Subcutaneous abdominal adipose tissue (tissue), 5 donors: ENCODE data around the gene SLC18A3.

ENCODE experiments used
- H3K27ac ChIP-seq: one replicate; pipeline ENCODE4 v1.7.0; 2013; ENCODE audit warnings: low read depth, mild to moderate bottlenecking, inconsistent platforms, low read length, moderate library complexity
- H3K27me3 ChIP-seq, 5 donors: one replicate each; pipeline ENCODE4 v1.7.0; 2013; ENCODE audit warnings: low read length in 5 of 5, inconsistent platforms in 1 of 5; ENCODE audit not compliant: control insufficient read depth in 5 of 5, insufficient read depth in 4 of 5
- H3K36me3 ChIP-seq, 5 donors: one replicate each; pipeline ENCODE4 v1.7.0; 2013; ENCODE audit warnings: low read length in 5 of 5; ENCODE audit not compliant: control insufficient read depth in 5 of 5, insufficient read depth in 5 of 5
- H3K4me1 ChIP-seq, 5 donors: one replicate each; pipeline ENCODE4 v1.7.0; 2013; ENCODE audit warnings: low read length in 5 of 5, mild to moderate bottlenecking in 3 of 5, moderate library complexity in 1 of 5; ENCODE audit not compliant: control insufficient read depth in 5 of 5, insufficient read depth in 5 of 5
- H3K4me3 ChIP-seq, 5 donors: one replicate each; pipeline ENCODE4 v1.7.0; 2013; ENCODE audit warnings: low read length in 5 of 5, low read depth in 1 of 5
- H3K9ac ChIP-seq, 5 donors: one replicate each; pipeline ENCODE4 v1.7.0; 2013; ENCODE audit warnings: low read length in 5 of 5, mild to moderate bottlenecking in 4 of 5, moderate library complexity in 3 of 5
- H3K9me3 ChIP-seq, 5 donors: one replicate each; pipeline ENCODE4 v1.7.0; 2013; ENCODE audit warnings: low read length in 5 of 5; ENCODE audit not compliant: control insufficient read depth in 5 of 5
- donor health status: healthy.
- donor health status: healthy.
- donor health status: healthy.
- donor health status: healthy.
- donor health status: healthy.

The SLC18A3 gene

GRCh38 chr10:49610114-49610457 is at the start of gene SLC18A3:
Gene SLC18A3, plus strand, starts transcription at chr10:49610310. Its CDS starts 431 bp downstream, at chr10:49610741.
- Histone ChIP-seq H3K9ac (no peak within 1 kb of the TSS), H3K4me3 (peak within 1 kb of the TSS in 2 of 5 donors; percentile 5 to 17), H3K36me3 (no peaks in the 10 kb centered on the region), H3K27me3 (peaks cover 50 to 72% (median 63%) of the 10 kb centered on the region in 5 donors), H3K27ac (no peak within 1 kb of the TSS), H3K4me1 (peaks cover 0 to 20% (median 13%) of the 10 kb centered on the region in 5 donors), H3K9me3 (peaks cover 0 to 8% (median 0%) of the 10 kb centered on the region in 5 donors)

GRCh38 chr10:49560526-49560925 is 49.6 kb upstream of the SLC18A3 start:
- H3K27ac ChIP-seq = no peak overlapping the region
- no peaks in the 10 kb centered on the region for H3K36me3 ChIP-seq
- H3K27me3 ChIP-seq = peaks cover 0 to 3% (median 0%) of the 10 kb centered on the region in 5 donors
- no peak overlapping the region for H3K4me3 ChIP-seq
- peaks cover 0 to 19% (median 11%) of the 10 kb centered on the region in 5 donors for H3K4me1 ChIP-seq
- H3K9ac ChIP-seq = no peak overlapping the region
- H3K9me3 ChIP-seq = peaks cover 0 to 2% (median 0%) of the 10 kb centered on the region in 5 donors

GRCh38 chr10:49562893-49563292 is 47.2 kb upstream of the SLC18A3 start:
- Histone ChIP-seq H3K36me3 (no peaks in the 10 kb centered on the region), H3K9ac (no peak overlapping the region), H3K4me1 (peaks cover 0 to 13% (median 6%) of the 10 kb centered on the region in 5 donors), H3K27ac (no peak overlapping the region), H3K4me3 (no peak overlapping the region), H3K9me3 (no peaks in the 10 kb centered on the region), H3K27me3 (peaks cover 0 to 3% (median 0%) of the 10 kb centered on the region in 5 donors)

GRCh38 chr10:49564461-49565009 is 45.6 kb upstream of the SLC18A3 start:
- Histone ChIP-seq H3K9ac (no peak overlapping the region), H3K36me3 (no peaks in the 10 kb centered on the region), H3K9me3 (peaks cover 0 to 9% (median 5%) of the 10 kb centered on the region in 5 donors), H3K4me3 (no peak overlapping the region), H3K27ac (no peak overlapping the region), H3K4me1 (peaks cover 0 to 8% (median 5%) of the 10 kb centered on the region in 5 donors), H3K27me3 (peaks cover 0 to 3% (median 0%) of the 10 kb centered on the region in 5 donors)

- Histone ChIP-seq H3K9ac (no peak overlapping the region), H3K27me3 (peaks cover 0 to 4% (median 3%) of the 10 kb centered on the region in 5 donors), H3K36me3 (no peaks in the 10 kb centered on the region), H3K27ac (no peak overlapping the region), H3K9me3 (peaks cover 0 to 13% (median 8%) of the 10 kb centered on the region in 5 donors), H3K4me3 (no peak overlapping the region), H3K4me1 (no peaks in the 10 kb centered on the region)
Observed at GRCh38 chr10:49567810-49568209, 42.3 kb upstream of the SLC18A3 start.

- Histone ChIP-seq H3K4me1 (no peaks in the 10 kb centered on the region), H3K9ac (no peak overlapping the region), H3K36me3 (no peaks in the 10 kb centered on the region), H3K4me3 (no peak overlapping the region), H3K27me3 (peaks cover 0 to 4% (median 3%) of the 10 kb centered on the region in 5 donors), H3K9me3 (peaks cover 0 to 13% (median 8%) of the 10 kb centered on the region in 5 donors), H3K27ac (no peak overlapping the region)
Observed at GRCh38 chr10:49568235-49568634, 41.9 kb upstream of the SLC18A3 start.

GRCh38 chr10:49569031-49569631 is 41.0 kb upstream of the SLC18A3 start:
- Histone ChIP-seq H3K27ac (no peak overlapping the region), H3K36me3 (no peaks in the 10 kb centered on the region), H3K4me1 (no peaks in the 10 kb centered on the region), H3K9me3 (peaks cover 0 to 13% (median 8%) of the 10 kb centered on the region in 5 donors), H3K4me3 (no peak overlapping the region), H3K9ac (no peak overlapping the region), H3K27me3 (peaks cover 0 to 4% (median 0%) of the 10 kb centered on the region in 5 donors)

- Histone ChIP-seq H3K27me3 (peaks cover 0 to 4% (median 0%) of the 10 kb centered on the region in 5 donors), H3K9me3 (peaks cover 0 to 13% (median 8%) of the 10 kb centered on the region in 5 donors), H3K4me1 (no peaks in the 10 kb centered on the region), H3K9ac (no peak overlapping the region), H3K4me3 (no peak overlapping the region), H3K27ac (no peak overlapping the region), H3K36me3 (no peaks in the 10 kb centered on the region)
Observed at GRCh38 chr10:49571388-49571787, 38.7 kb upstream of the SLC18A3 start.

- Histone ChIP-seq H3K9ac (no peak overlapping the region), H3K4me1 (no peaks in the 10 kb centered on the region), H3K36me3 (no peaks in the 10 kb centered on the region), H3K27ac (no peak overlapping the region), H3K9me3 (peaks cover 0 to 13% (median 8%) of the 10 kb centered on the region in 5 donors), H3K4me3 (no peak overlapping the region), H3K27me3 (peaks cover 0 to 4% (median 0%) of the 10 kb centered on the region in 5 donors)
Observed at GRCh38 chr10:49572594-49573114, 37.5 kb upstream of the SLC18A3 start.

- H3K4me1 ChIP-seq = no peaks in the 10 kb centered on the region
Observed at GRCh38 chr10:49575489-49576072, 34.5 kb upstream of the SLC18A3 start.

More at GRCh38 chr10:49575489-49576072, 34.5 kb upstream of the SLC18A3 start:
- H3K27me3 ChIP-seq = peaks cover 0 to 3% (median 0%) of the 10 kb centered on the region in 5 donors
- no peaks in the 10 kb centered on the region for H3K9me3 ChIP-seq
- no peaks in the 10 kb centered on the region for H3K36me3 ChIP-seq
- H3K9ac ChIP-seq = no peak overlapping the region
- H3K27ac ChIP-seq = no peak overlapping the region
- H3K4me3 ChIP-seq = no peak overlapping the region
